ENCODE measurements around the gene RRP1.

The RRP1 gene

DNA sequence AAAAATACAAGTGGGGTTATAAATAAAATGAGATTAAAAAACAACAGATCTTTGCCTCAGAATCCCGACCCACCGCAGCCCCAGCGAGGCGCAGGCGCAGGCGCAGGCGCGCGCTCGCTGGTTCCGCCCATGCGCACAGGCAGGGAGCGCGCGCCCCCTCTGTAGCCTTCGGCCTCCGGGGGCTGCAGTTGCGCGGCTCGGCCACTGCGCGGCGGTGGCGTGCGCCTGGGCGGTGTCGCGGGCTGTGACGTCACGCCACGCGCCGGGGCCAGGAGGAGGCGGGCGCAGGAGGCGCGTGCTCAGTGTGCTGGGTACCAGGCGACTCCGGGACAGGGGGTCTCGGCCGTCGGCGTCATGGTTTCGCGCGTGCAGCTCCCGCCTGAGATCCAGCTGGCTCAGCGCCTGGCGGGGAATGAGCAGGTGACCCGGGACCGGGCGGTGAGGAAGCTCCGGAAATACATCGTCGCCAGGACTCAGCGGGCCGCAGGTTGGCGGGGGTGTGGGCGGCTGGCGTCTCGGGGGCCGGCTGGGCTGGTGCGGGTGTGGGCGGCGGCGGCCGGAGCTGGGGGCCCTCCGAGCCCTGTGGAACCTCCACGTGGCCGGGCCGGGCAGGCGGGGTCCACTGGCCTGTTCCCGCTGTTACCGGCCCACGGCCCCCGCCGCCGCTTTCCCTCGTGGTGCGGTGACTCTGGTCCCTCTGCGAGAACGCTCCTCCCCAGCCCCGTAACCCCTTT, at the start of gene RRP1:
RRP1 (plus strand) TSS at position 302 of the 734 bp plus-strand sequence; CDS start at position 355, 53 bp downstream.
- peak; percentile 94 for DNase-seq

DNA sequence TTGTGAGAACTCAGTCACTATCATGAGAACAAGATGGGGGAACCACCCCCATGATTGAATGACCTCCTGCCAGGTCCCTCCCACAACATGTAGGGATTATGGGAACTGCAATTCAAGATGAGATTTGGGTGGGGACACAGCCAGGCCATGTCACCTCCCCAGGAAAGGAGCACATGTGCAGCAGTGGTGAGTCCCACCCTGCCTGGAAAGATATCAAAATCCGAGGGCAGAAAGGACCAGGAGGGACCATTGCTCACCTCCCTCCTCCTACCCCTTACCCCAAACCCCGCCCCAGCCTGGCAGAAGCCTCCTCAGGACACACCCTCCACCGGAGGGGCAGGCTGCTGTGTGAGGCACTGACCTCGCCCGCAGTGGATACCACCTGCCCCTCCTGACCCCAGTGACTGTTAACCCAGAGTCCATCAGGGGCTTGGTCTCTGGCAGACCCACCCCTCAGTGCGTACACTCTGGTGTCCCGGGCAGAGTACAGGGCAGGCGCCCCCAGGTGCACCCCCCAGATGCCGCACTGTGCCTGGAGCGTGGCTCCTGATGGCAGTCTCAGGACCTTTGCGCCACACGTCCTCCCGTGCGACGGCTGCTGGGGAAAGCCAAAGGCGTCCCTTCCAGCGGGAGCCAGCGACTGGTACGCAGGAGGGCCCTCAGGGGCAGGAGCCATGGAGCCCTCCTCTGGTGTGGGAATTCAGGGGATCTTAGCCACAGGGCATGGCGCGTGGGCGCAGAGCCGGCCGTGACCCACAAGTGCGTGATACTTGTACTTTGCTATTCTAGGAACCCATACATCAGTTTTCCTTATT, 49.5 kb upstream of the RRP1 start:
- DNase-seq = no peak

GRCh38 chr21:43740497-43741156, 48.8 kb upstream of the RRP1 start:
- DNase-seq = no peak

- no peak for DNase-seq
Observed at GRCh38 chr21:43741423-43742096, 47.8 kb upstream of the RRP1 start.

- no peak for DNase-seq
Observed at GRCh38 chr21:43743947-43744346, 45.4 kb upstream of the RRP1 start.

GRCh38 chr21:43744725-43745124, 44.7 kb upstream of the RRP1 start:
- no peak for DNase-seq

DNA sequence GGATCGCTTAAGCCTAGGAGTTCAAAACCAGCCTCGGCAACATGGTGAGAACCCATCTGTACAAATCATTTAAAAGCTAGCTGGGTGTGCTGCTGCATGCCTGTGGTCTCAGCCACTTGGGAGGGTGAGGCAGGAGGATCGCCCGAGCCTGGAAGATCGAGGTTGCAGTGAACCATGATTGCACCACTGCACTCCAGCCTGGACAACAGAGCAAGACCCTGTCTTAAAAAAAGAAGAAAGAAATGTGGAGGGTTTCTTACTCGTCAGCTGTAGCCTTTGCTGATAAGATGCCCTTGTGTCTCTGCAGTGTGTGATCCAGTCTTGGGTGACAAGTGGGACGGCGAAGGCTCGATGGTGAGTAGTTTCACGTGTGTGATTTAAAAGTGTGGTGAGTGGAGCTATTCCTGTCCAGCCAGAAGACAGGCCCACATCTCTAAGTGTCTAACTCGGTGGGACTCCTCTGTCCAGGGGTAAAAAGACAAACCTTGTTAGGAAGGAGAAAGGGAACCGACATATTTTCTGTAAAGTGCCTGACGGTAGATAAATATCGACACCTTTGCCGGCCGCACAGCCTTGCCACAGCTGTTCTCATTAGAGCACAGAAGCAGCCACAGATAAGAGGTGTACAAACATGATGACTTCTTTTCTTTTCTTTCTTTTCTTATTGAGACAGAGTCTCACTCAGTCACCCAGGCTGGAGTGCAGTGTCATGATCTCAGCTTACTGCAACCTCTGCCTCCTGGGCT, 43.4 kb upstream of the RRP1 start:
- no peak for DNase-seq

DNA sequence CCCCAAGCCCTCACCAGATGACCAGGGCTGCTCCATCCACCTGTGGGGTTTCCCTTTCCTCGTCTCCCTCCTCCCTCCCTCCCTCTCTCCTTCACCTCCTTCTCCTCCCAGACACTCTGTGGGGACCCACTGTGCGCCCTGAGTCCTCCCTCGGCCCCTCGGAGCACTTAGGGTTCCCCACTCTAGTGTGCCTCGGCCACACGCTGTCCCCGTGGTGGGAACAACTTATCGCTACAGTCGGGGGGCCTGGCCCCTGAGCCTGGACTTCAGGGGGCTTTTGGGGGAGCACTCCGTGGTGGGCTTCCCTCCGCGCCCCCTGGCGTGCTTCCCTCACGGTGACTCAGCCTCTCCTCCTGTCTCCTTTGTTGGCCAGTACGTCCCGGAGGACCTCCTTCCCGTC, 40.8 kb upstream of the RRP1 start:
- no peak for DNase-seq

- no peak for DNase-seq
Observed at GRCh38 chr21:43749651-43750262, 39.6 kb upstream of the RRP1 start.

DNA sequence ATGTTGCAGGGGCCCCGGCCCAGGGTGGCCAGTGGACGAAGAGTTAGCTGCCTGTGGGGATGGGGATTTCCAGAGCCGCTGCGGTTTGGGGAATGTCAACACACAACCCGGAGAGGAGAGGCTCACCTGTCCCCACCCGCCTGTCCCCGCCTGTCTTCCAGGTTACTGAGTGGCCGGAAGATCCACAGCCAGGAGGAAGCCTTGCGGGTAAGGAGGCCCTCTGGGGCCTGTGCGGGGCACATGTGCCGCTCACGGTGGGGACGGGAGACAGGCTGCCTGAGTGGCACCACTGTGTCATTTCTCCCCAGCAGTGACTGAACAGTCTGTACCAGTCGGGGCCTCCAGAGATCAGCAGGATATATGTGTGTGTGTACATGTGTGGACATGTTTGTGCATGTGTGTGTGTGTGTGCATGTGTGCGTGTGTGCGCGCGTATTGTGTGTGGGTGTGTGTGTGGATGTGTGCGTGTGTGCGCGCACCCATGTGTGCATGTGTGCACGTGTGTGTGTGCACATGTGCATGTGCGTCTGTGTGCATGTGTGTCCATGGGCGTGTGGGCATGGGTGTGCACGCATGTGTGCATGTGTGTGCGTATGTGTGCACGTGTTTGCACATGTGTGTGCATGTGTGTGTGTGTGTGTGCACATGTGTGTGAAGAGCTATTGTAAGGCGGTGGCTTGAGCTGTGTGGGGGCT, 38.9 kb upstream of the RRP1 start:
- DNase-seq = no peak

GRCh38 chr21:43751955-43752591, 37.3 kb upstream of the RRP1 start:
- no peak for DNase-seq

DNA sequence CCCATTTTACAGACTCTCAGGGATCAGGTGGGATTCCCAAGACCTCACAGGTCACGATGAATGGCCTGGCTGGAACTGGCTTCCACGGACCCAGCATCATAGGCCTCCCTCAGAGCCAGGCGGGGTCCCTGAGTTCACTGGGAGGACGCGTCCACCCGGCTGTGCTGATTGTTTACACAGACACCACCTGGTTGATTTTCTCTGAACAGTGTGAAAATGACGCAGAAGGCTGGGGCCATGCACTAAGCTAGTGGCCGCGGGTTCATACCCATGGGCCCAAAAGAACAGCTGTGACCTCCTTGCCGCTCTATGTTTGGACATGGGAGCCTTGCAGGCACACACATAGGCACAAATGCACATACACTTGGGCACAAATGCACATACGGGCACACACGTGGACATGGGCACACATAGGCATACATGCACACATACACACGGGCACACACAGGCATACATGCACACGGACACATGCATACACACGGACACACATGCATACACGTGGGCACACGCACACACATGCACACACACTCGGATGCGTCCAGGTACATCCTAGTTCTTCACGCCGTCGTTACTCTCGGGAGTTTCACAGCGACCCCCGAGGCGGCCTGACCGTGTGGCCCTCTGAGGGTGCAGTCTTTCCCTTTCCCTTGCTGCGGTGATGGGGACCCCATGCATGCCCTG, 36.5 kb upstream of the RRP1 start:
- no peak for DNase-seq

- DNase-seq = no peak
Observed at GRCh38 chr21:43753439-43753799, 36.0 kb upstream of the RRP1 start.

GRCh38 chr21:43754948-43755781, 34.2 kb upstream of the RRP1 start:
- DNase-seq = no peak

DNA sequence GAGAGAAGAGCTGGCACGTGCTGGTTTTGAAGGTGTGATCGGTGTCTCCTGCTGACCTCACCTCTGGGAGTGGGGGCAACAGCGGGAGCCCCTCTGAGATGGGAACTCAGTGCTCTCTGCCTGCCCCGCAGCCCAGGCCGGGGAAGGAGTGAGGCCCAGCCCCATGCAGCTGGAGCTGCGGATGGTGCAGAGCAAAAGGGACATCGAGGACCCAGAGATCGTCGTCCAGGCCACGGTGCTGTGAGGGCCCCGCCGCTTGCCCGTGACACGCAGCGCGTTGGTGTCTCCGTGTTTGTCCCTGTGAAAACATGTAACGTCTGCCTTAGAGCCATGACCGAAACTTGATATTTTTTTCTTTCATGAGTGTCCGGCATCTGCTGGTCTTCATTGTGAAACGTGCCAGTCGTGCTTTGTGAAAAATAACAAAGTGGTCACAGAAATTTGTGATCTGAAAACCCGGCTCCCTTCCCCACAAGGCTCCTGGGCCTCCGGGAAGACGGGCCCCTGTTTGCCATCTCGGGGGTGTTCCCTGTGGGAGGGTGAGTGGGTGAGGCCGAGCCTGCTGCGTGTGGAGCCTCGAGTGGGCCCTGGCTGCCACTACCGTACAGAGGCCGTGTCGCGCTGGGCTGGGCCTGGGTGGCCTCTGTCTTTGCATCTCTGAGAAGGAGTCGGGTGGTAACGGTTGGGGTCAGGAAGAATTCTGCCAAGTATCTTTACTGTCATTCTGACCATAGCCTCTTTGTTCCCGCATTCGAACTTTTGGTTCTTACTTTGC, 33.4 kb upstream of the RRP1 start:
- no peak for DNase-seq

- DNase-seq = no peak
Observed at GRCh38 chr21:43757601-43758000, 31.8 kb upstream of the RRP1 start.

- no peak for DNase-seq
Observed at GRCh38 chr21:43758111-43758641, 31.2 kb upstream of the RRP1 start.

DNA sequence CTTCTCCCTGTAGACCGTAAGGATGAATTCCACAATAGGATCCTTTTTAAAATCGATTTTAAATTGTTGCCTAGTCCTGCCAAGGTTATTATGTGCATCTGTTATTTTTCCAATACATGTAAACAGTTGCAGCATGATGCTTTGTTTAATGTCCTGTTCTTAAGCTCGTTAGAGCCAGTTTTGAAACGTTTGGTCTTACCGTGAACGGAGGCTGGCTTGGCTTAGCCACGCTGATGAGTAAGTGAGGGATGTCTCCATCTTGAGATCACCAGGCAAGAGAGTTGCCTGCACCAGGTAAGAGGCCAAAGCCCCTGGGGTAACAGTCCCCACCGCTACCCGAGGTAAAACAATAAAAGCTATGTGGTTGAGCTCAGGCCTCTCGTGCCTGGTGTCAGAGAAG, 30.6 kb upstream of the RRP1 start:
- DNase-seq = no peak
